Vagina (tissue), 2 donors: ENCODE results near the gene MOCS2. TPM values are rescaled to one million over a fixed set of nuclear protein-coding genes. Genes with fewer than 3 reads are reported as not detected.
"Not testable (repeated sequence)": the region's sequence is repeated elsewhere in the genome, so short reads cannot be mapped to it uniquely, and the experiment has no call there.

Experiments
- DNase-seq, 2 donors: peaks; one replicate each; pipeline ENCODE4 v3.0.0-alpha.2; 2017; ENCODE audit errors: extremely low spot score in 2 of 2
- H3K27ac ChIP-seq: fragments of 200-600 bp; sonication (generic); one replicate; pipeline ENCODE4 v1.5.1; 2019
- H3K27me3 ChIP-seq: fragments of 200-600 bp; sonication (generic); one replicate; pipeline ENCODE4 v1.5.1; 2019
- H3K36me3 ChIP-seq, 2 donors: fragments of 200-600 bp; sonication (generic); one replicate each; pipeline ENCODE4 v1.5.1; 2017 to 2019
- H3K4me1 ChIP-seq: fragments of 200-600 bp; sonication (generic); one replicate; pipeline ENCODE4 v1.5.1; 2019
- H3K4me3 ChIP-seq, 2 donors: fragments of 200-600 bp; sonication (generic); 1 replicate in 1 of 2; 2 replicates in 1 of 2; pipeline ENCODE4 v1.5.1; 2016 to 2019
- H3K9me3 ChIP-seq: fragments of 200-600 bp; sonication (generic); one replicate; pipeline ENCODE4 v1.5.1; 2019
- CTCF ChIP-seq, 3 experiments: fragments of 450-650 bp in 2 of 3; fragments of 200-600 bp in 1 of 3; sonication (generic) in 1 of 3; IDR thresholded peaks; one replicate each; pipeline ENCODE4 v1.5.1; 2017 to 2019; ENCODE audit warnings: antibody characterized with exemption in 3 of 3, mild to moderate bottlenecking in 2 of 3, moderate library complexity in 2 of 3
- POLR2A ChIP-seq, 2 donors: fragments of 450-650 bp; IDR thresholded peaks; one replicate each; pipeline ENCODE4 v1.6.1; 2017; ENCODE audit warnings: antibody characterized with exemption in 2 of 2, mild to moderate bottlenecking in 2 of 2, moderate library complexity in 2 of 2
- POLR2AphosphoS5 ChIP-seq, 2 donors: sonication (generic); formaldehyde crosslinking; IDR thresholded peaks; one replicate each; pipeline ENCODE4 v1.9.0; 2017; ENCODE audit warnings: antibody characterized with exemption in 2 of 2, mild to moderate bottlenecking in 2 of 2, low read depth in 1 of 2; ENCODE audit not compliant: insufficient read depth in 1 of 2
- intact Hi-C: fragments of 100-400 bp; cut with DNase I; formaldehyde crosslinking; loops from one replicate; pipeline ENCODE4 v1.15.1; 2023
- total RNA-seq: library from RNA; depleted of rRNA; stranded (reverse); fragments of >200 nt; gene quantifications from one replicate; pipeline ENCODE4 v1.2.3, GENCODE V29; 2016

MOCS2 gene
- total RNA-seq, 1 donor from 2014 or later: 33.1 TPM

DNA sequence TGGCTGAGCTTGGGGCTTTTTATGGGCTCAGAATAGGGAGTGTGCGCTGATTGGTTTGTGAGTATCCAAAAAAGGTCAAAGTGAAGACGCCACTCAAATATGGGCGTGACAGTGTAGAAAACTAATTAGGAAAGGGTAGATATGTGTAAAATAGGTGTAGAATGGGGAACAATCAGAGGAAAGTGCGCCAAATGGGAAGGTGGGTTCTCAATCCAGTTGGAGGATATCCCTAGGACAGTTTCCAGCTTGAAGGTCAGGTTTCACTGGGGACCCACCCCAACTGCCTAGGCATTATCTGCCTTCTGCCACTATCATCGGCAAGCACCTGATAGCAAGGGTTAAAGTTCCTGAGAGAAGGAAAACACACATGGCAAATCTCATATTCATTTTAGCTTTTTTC lies 9.3 kb upstream of the MOCS2 start:
- Histone ChIP-seq H3K36me3 (no peaks in the 10 kb centered on the region), H3K4me1 (no peaks in the 10 kb centered on the region), H3K27me3 (no peaks in the 10 kb centered on the region), H3K4me3 (no peak overlapping the region), H3K27ac (no peak overlapping the region), H3K9me3 (no peaks in the 10 kb centered on the region)
- intact Hi-C loops: no loop called here
- DNase-seq: no peak
- no peak for TF ChIP-seq POLR2A (IDR thresholded peaks at IDR 0.05)
- TF ChIP-seq POLR2AphosphoS5 (IDR thresholded peaks at IDR 0.05; ENCODE audit: insufficient read depth in 1 of 2, low read depth in 1 of 2): no peak
- no peak for TF ChIP-seq CTCF (IDR thresholded peaks at IDR 0.05)

GRCh38 chr5:53116597-53116996 lies 7.0 kb upstream of the MOCS2 start:
- Histone ChIP-seq H3K4me3 (no peak overlapping the region), H3K4me1 (no peaks in the 10 kb centered on the region), H3K36me3 (no peaks in the 10 kb centered on the region), H3K27me3 (no peaks in the 10 kb centered on the region), H3K9me3 (no peaks in the 10 kb centered on the region), H3K27ac (no peak overlapping the region)
- intact Hi-C loops: no loop called here
- DNase-seq: no peak
- TF ChIP-seq CTCF (IDR thresholded peaks at IDR 0.05) (no peak), POLR2AphosphoS5 (IDR thresholded peaks at IDR 0.05; ENCODE audit: insufficient read depth in 1 of 2, low read depth in 1 of 2) (no peak), POLR2A (IDR thresholded peaks at IDR 0.05) (no peak)

- no peak for TF ChIP-seq POLR2A (IDR thresholded peaks at IDR 0.05)
- no peak for TF ChIP-seq POLR2AphosphoS5 (IDR thresholded peaks at IDR 0.05; ENCODE audit: insufficient read depth in 1 of 2, low read depth in 1 of 2)
- TF ChIP-seq CTCF (IDR thresholded peaks at IDR 0.05): no peak
Measured at GRCh38 chr5:53114988-53115387, 5.4 kb upstream of the MOCS2 start.

GRCh38 chr5:53113947-53114346 lies 4.4 kb upstream of the MOCS2 start:
- H3K9me3 ChIP-seq: no peaks in the 10 kb centered on the region

More at GRCh38 chr5:53114988-53115387, 5.4 kb upstream of the MOCS2 start:
- no peak overlapping the region for H3K27ac ChIP-seq
- H3K36me3 ChIP-seq: no peaks in the 10 kb centered on the region
- no peaks in the 10 kb centered on the region for H3K4me1 ChIP-seq
- H3K27me3 ChIP-seq: no peaks in the 10 kb centered on the region
- DNase-seq: no peak
- intact Hi-C loops: no loop called here
- no peaks in the 10 kb centered on the region for H3K9me3 ChIP-seq
- no peak overlapping the region for H3K4me3 ChIP-seq

DNA sequence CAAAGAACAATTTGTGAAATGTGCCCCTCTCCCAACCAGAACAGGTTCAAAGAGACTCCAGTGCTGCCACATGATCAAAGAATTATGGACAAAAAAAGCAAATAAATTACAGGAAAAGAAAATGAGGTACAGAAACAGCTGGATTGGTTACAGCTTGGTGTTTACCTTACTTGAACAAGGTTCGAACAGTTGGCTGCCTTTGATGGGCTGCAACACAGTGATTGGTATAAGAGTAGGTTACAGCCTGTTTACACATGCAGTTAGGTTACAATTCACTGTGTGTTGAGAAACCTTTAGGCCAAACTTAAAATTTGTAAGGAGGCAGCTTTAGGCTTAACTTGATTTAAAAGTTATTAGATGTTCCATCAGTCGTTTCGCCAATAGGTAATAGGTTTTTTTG lies 3.4 kb upstream of the MOCS2 start:
- Histone ChIP-seq H3K4me3 (no peak overlapping the region), H3K9me3 (no peaks in the 10 kb centered on the region), H3K36me3 (no peaks in the 10 kb centered on the region), H3K27me3 (no peaks in the 10 kb centered on the region), H3K4me1 (peaks cover 10% of the 10 kb centered on the region), H3K27ac (no peak overlapping the region)
- DNase-seq: no peak
- TF ChIP-seq POLR2A (IDR thresholded peaks at IDR 0.05) (no peak), CTCF (IDR thresholded peaks at IDR 0.05) (no peak), POLR2AphosphoS5 (IDR thresholded peaks at IDR 0.05; ENCODE audit: insufficient read depth in 1 of 2, low read depth in 1 of 2) (no peak)
- intact Hi-C loops: no loop called here

More at GRCh38 chr5:53113947-53114346, 4.4 kb upstream of the MOCS2 start:
- no peaks in the 10 kb centered on the region for H3K36me3 ChIP-seq
- TF ChIP-seq POLR2A (IDR thresholded peaks at IDR 0.05): no peak
- no peak for TF ChIP-seq CTCF (IDR thresholded peaks at IDR 0.05)
- no peak for TF ChIP-seq POLR2AphosphoS5 (IDR thresholded peaks at IDR 0.05; ENCODE audit: insufficient read depth in 1 of 2, low read depth in 1 of 2)
- H3K27me3 ChIP-seq: no peaks in the 10 kb centered on the region
- H3K27ac ChIP-seq: no peak overlapping the region
- H3K4me3 ChIP-seq: no peak overlapping the region
- no peaks in the 10 kb centered on the region for H3K4me1 ChIP-seq
- intact Hi-C loops: no loop called here
- no peak for DNase-seq

GRCh38 chr5:53112307-53112706 lies 2.8 kb upstream of the MOCS2 start:
- H3K9me3 ChIP-seq, DNase-seq, H3K36me3 ChIP-seq, H3K27me3 ChIP-seq, intact Hi-C loops, H3K27ac ChIP-seq, H3K4me3 ChIP-seq: not testable (repeated sequence)
- H3K4me1 ChIP-seq: peaks cover 16% of the 10 kb centered on the region
